K562 (cell line): ENCODE results near the gene KIF5A. TPM values are rescaled to one million over a fixed set of nuclear protein-coding genes. Genes with fewer than 3 reads are reported as not detected.

Experiments used
- ELF1 ChIP-seq: fragments of 200-800 bp; sonication (Bioruptor generic); IDR thresholded peaks from 2 replicates; pipeline ENCODE4 v1.6.1; 2016; ENCODE audit warnings: missing genetic modification characterization, missing compliant biosample characterization
- HBP1 ChIP-seq: fragments of 450-650 bp; formaldehyde crosslinking; IDR thresholded peaks from 2 replicates; pipeline ENCODE4 v1.4.0; 2022; ENCODE audit warnings: missing genetic modification characterization
- HDGF ChIP-seq: fragments of 450-650 bp; IDR thresholded peaks from 2 replicates; pipeline ENCODE4 v1.6.1; 2016
- TSHZ1 ChIP-seq: fragments of 250-450 bp; sonication (Bioruptor Pico); IDR thresholded peaks from 2 replicates; pipeline ENCODE4 v1.4.0; 2020; ENCODE audit warnings: mild to moderate bottlenecking, moderate library complexity
- ZMIZ1 ChIP-seq, 2 experiments: fragments of 150-350 bp in 1 of 2; IDR thresholded peaks; 2 replicates each; pipeline ENCODE4 v1.6.1; 2012 to 2016; ENCODE audit warnings: low read depth in 2 of 2, low read length in 2 of 2, mild to moderate bottlenecking in 1 of 2, moderate library complexity in 1 of 2
- polyA plus RNA-seq, 8 experiments: library from polyadenylated mRNA; depleted of rRNA in 4 of 8; stranded (reverse) in 5 of 8; unstranded in 3 of 8; fragments of >200 nt; fragmentation: Nextera tagmentation in 2 of 8; fragmentation: Illumina TruSeq in 1 of 8; extraction: Ambion mirVana in 2 of 8; extraction: Trizol in 1 of 8; gene quantifications; 2 replicates each; pipeline versions ENCODE4 v1.2.1 to v1.2.3, GENCODE V29; 2011 to 2014; ENCODE audit warnings: inconsistent platforms in 1 of 8, missing spikeins in 1 of 8
- total RNA-seq, 7 experiments: library from RNA; depleted of rRNA in 6 of 7; stranded (reverse); fragments of >200 nt in 6 of 7; fragmentation: Illumina TruSeq in 2 of 7; extraction: Trizol in 2 of 7; gene quantifications; 2 replicates each; pipeline versions ENCODE4 v1.2.1 to v1.2.3, GENCODE V29; 2011 to 2021; ENCODE audit warnings: low replicate concordance in 1 of 7

The KIF5A gene
- total and polyA plus RNA-seq, 9 of the 15 experiments (the other 6 are each of a cell fraction or from before 2014, with no cell fraction given) = 3.4 to 17.7 (median 8.0) TPM

GRCh38 chr12:57618966-57619433 lies 69.2 kb downstream of the KIF5A start (continued):
- TF ChIP-seq TSHZ1 (no peak), ELF1 (tag) (no peak), HDGF (no peak), ZMIZ1 (IDR thresholded peaks at IDR 0.05; ENCODE audit: low read depth in 2 of 2, low read length in 2 of 2) (no peak), HBP1 (CRISPR knock-in tag) (no peak)
